Right renal pelvis (tissue), 4 donors: ENCODE data around the gene SOS2. TPM values are rescaled to one million over a fixed set of nuclear protein-coding genes. Genes with fewer than 3 reads are reported as not detected.
"Not testable (repeated sequence)": the region's sequence is repeated elsewhere in the genome, so short reads cannot be mapped to it uniquely, and the experiment has no call there.

Experiments
- DNase-seq, 4 donors: peaks; one replicate each; pipeline ENCODE4 v3.0.0-alpha.2; 2013; ENCODE audit warnings: low read depth in 4 of 4, low spot score in 3 of 4, missing footprints in 1 of 4
- polyA plus RNA-seq, 4 donors: library from polyadenylated mRNA; unstranded; fragments of 120-200 nt; gene quantifications; one replicate each; pipeline ENCODE4 v1.2.1, GENCODE V29; 2013; ENCODE audit not compliant: insufficient read length in 4 of 4

The SOS2 gene
- polyA plus RNA-seq, 4 donors, result 33.9 to 45.8 (median 44.0) TPM

DNA sequence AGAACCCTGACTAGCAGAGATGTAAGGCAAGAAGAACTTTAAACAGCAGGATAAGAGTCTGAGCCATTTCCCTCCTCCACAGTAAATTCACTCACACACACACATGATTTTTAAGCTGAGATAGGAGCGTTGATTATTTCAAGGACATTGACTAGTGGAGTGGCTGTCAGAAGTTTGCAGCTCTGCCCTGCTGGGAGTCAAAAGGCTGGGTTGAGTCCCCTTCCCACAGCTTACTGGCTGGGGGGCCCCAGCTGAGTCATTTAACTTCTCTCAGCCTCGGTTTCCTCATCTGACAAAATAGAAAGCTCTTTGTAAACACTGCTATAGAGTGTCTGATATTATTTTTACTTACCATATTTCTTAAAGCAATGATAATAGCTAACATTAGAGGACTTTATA, 143.3 kb downstream of the SOS2 start:
- DNase-seq, result no peak

DNA sequence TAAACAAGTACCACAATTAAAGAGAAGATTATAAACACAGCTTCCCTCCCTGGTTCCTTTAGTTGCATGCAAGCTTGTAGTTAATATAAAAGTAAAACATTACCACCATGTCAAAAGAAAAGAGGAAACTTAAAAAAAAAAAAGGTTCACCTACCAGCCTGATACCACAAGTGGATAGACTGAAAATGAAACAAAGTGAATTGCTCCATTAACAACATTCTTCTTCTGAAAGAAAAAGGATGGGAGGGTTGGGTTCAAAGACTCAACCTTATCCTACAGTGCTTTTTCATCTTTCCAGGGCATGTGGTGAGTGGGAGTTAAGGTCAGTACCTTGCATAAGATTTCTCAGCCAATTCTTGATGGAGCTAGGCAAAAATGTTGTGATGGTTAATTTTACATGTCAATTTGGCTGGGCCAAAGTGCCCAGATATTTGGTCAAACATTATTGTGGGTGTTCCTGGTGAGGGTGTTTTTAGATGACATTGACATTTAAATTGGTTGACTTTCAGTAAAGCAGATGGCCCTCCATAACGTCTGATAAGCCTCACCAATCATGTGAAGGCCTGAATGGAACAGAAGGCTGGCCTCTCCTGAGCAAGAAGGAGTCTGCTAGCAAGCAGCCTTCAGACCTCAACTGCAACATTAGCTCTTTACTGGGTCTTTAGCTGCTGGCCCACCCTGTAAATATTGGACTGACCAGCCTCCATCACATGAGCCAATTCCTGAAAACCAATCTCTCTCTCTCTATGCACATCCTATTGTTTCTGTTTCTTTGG, 143.8 kb downstream of the SOS2 start:
- no peak for DNase-seq

GRCh38 chr14:50086321-50086711, 145.1 kb downstream of the SOS2 start:
- no peak for DNase-seq

- DNase-seq, result no peak
These were observed 145.6 kb downstream of the SOS2 start for GRCh38 chr14:50085570-50086320.

DNA sequence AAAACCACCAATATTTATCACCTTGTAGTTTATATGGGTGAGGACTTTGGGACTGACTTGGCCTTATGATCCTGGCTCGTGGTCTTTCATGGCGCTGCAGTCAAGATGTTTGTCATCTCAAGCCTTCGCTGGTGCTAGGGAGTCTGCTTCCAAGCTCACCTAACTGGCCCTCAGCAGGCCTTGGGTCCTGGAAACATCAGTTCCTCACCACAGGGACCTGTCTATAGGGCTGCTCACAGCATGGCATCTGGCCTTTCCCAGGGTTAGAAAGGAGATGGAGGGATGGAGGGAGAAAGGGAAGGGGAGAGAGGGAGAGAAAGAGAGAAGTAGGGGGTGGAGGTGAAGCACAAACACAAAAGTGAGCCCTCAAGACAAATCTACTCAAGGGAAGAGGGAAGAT, 146.7 kb downstream of the SOS2 start:
- no peak for DNase-seq

GRCh38 chr14:50083467-50084337, 147.7 kb downstream of the SOS2 start:
- DNase-seq, result no peak

DNA sequence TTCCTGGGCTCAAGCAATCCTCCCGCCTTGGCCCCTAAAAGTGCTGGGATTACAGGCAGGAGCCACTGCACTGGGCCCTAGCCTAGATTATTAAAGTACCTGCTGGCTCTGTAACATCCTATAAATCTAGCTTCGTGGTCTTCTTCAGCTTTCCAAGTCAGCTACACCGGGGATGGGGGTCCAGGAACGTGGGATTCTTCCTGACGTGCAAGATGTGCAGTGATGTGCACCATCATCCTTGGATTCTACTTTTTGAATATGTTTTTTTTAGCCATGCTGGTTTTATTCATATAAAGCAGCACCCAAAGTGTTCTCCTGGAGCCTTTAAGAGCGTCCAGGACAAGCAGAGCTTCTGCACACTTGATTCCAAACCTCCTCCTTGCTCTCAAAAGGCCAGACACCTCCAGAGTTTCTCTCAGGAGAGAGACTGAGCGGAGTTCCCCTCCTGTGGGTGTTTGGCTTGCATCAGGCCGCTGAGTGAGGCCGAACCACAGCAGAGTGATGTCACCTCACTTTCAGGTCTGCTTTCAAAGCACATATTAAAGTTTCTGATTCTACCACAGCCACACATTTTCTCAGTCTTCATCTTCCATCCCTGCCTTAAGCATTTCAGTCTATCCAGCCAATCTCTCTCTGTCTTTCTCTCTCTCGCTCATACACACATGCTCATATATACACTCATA, 148.5 kb downstream of the SOS2 start:
- DNase-seq, result no peak

- no peak for DNase-seq
These were observed 149.1 kb downstream of the SOS2 start for GRCh38 chr14:50082308-50082742.

GRCh38 chr14:50079103-50079502, 152.3 kb downstream of the SOS2 start:
- DNase-seq, result not testable (repeated sequence)

DNA sequence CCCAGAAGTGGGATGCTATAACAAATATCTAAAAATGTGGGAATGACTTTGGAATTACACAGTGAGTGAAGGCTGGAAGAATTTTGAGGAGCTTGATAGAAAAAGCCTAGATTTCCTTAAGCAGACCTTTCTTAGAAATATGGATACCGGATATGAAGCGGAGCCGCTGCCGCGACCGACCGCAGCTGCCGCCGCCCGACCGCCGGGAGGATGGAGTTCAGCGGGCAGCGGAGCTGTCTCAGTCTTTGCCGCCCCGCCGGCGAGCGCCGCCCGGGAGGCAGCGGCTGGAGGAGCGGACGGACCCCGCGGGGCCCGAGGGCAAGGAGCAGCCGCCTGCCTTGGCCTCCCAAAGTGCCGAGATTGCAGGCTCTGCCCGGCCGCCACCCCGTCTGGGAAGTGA, 157.7 kb downstream of the SOS2 start:
- DNase-seq, result not testable (repeated sequence)

GRCh38 chr14:50072395-50072794, 159.0 kb downstream of the SOS2 start:
- DNase-seq, result no peak

DNA sequence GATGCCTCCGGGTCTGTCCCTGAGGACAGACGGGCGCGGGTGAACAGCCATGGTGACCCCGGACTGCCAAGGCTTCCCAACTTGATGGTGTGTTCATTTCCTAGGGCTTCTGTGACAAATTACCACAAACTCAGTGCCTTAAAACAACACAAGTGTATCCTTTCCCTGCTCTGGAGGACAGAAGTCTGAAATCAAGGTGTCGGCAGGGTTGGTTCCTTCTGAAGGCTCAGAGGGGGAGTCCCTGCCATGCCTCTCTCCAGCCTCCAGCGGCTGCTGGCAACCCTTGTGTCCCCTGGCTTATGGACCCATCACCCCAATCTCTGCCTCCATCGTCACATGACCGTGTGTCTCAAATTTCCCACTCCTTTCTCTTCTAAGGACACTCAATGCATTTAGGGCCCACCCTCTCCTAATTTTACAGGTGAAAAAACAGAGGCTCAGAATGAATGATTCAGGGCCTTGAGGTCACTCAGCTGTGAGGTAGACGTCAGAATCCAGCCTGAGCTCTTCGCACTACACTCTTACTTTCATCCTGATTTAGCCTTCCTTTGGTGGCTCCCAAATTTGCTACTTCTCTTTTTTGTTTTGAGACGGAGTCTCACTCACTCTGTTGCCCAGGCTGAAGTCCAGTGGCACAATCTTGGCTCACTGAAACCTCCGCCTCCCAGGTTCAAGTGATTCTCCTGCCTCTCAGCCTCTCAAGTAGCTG, 160.4 kb downstream of the SOS2 start:
- DNase-seq, result no peak

- DNase-seq, result no peak
These were observed 161.1 kb downstream of the SOS2 start for GRCh38 chr14:50070230-50070629.

DNA sequence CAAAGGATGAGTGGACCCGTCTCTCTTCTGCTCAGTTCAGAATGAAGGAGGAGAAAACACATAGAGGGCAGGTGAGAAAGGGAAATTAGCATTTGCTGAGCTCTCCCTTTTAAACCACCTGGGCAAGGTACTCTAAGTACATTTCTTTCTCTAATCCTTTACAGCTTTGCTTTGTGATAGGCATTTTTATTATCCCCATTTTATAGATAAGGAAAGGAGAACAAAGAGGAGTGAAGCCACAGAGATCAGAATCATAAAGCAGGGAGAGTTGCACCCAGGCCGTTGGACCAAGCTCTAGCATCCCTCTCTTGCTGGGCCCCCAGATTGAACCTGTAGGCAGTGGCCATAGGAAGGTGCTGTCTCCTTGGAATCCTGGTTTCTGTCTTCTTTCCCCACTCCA, 162.1 kb downstream of the SOS2 start:
- DNase-seq, result no peak

DNA sequence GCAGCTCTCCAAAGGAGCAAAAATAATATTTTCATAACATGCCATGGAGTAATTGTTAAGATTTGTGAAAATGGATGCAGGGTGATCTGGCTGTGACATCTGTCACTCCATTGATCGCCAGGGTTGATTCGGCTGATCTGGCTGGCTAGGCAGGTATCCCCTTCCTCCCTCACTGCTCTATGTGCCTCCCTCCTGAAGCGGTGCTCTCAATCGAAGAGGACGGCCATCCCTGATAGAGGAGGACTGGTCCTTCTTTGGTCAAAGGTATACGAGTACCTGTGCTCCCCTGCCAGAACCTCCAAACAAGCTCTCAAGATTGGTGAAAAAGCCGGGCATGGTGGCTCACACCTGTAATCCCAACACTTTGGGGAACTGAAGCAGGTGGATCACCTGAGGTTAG, 162.9 kb downstream of the SOS2 start:
- DNase-seq, result no peak

DNA sequence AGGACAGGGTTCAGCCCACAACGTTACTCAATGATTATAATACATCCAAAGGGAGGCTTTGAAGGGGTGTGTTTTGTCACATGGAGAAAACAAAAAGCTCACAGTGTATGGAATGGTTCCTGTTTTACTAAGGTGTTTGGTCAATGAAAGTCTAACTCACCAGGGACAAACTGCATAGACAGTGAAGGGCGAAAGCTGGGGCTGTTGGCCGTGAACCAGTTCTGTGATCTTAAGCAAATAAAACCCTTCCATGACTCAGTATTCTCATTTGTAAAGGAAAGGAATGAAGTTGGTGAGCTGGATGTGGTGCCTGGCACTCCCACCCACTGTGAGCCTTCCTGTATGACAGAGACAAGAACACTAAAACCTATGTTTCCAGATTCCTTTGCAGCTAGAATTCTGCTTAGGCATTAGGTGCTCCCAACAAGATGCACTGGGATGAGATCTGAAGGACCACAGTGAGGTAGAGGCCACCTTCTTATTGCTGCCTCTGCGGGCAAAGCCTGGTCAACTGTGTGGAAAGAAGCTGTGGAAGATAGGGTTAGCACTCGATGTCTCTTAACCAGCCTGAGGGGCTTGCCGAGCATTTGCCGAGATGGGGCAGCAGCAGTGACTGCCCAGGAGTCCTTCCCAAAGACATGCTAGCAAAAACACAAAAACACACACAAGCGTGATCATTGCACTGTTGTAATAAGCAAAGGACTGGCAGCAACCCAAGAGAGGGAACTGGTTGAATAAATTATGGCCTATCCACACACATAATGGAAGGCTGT, 163.5 kb downstream of the SOS2 start:
- DNase-seq, result no peak
